PC-3 (cell line): ENCODE measurements around the gene COX4I1. TPM values are rescaled to one million over a fixed set of nuclear protein-coding genes. Genes with fewer than 3 reads are reported as not detected.

Source experiments
- ATAC-seq: fragments of 200-7000 bp; cut with Tn5 transposase; 2 replicates; pipeline ENCODE4 v1.9.1; 2020; ENCODE audit warnings: mild to moderate bottlenecking, moderate library complexity
- BruUV-seq: library from RNA; stranded (reverse); fragments of 400-500 nt; replicated peaks from 2 replicates; lab custom pipeline; 2021; lab: Mats Ljungman, UMichigan
- CTCF ChIA-PET: fragments of 300-600 bp; sonication (Branson Sonifier 250); formaldehyde crosslinking; loops from one replicate; lab custom pipeline; 2022; ENCODE audit warnings: antibody characterized with exemption; lab: Charles Lee
- POLR2A ChIA-PET: fragments of 300-600 bp; sonication (Branson Sonifier 250); formaldehyde crosslinking; loops from one replicate; lab custom pipeline; 2022; ENCODE audit warnings: antibody characterized with exemption; ENCODE audit not compliant: unreplicated experiment; lab: Charles Lee
- DNase-seq: peaks from one replicate; pipeline ENCODE4 v3.0.0-alpha.2; 2015
- H2AFZ ChIP-seq: fragments of 300-600 bp; sonication (generic); 2 replicates; pipeline ENCODE4 v1.6.0; 2016; ENCODE audit warnings: antibody characterized with exemption, low read length
- H3F3A ChIP-seq: fragments of 300-600 bp; sonication (generic); one replicate; pipeline ENCODE4 v1.6.0; 2017; ENCODE audit warnings: antibody characterized with exemption, low read length, control low read depth, mild to moderate bottlenecking; ENCODE audit not compliant: unreplicated experiment
- H3K27ac ChIP-seq: fragments of 300-600 bp; sonication (generic); 2 replicates; pipeline ENCODE4 v1.5.1; 2016; ENCODE audit warnings: mild to moderate bottlenecking, low read length
- H3K27me3 ChIP-seq: fragments of 300-600 bp; sonication (generic); 2 replicates; pipeline ENCODE4 v1.6.1; 2016; ENCODE audit warnings: low read length, mixed read lengths
- H3K36me3 ChIP-seq: fragments of 300-600 bp; sonication (generic); 2 replicates; pipeline ENCODE4 v1.6.1; 2016; ENCODE audit warnings: low read depth, mixed run types, low read length, mixed read lengths
- H3K4me1 ChIP-seq: fragments of 300-600 bp; sonication (generic); 2 replicates; pipeline ENCODE4 v1.5.1; 2016; ENCODE audit warnings: low read length; ENCODE audit not compliant: insufficient read depth
- H3K4me2 ChIP-seq: fragments of 300-600 bp; sonication (generic); 2 replicates; pipeline ENCODE4 v1.6.0; 2016; ENCODE audit warnings: low read length
- H3K4me3 ChIP-seq: fragments of 300-600 bp; sonication (generic); 2 replicates; pipeline ENCODE4 v1.5.1; 2016; ENCODE audit warnings: mild to moderate bottlenecking, low read length, mixed read lengths
- H3K79me2 ChIP-seq: fragments of 300-600 bp; sonication (generic); 2 replicates; pipeline ENCODE4 v1.6.1; 2017; ENCODE audit warnings: low read length, mixed read lengths
- H3K9ac ChIP-seq: fragments of 300-600 bp; sonication (generic); 2 replicates; pipeline ENCODE4 v1.6.0; 2016; ENCODE audit warnings: mild to moderate bottlenecking, low read length
- H3K9me2 ChIP-seq: fragments of 300-600 bp; sonication (generic); replicated peaks from 2 replicates; pipeline ENCODE4 v1.6.1; 2016; ENCODE audit warnings: mixed run types, low read length, mixed read lengths
- H3K9me3 ChIP-seq: fragments of 300-600 bp; sonication (generic); 2 replicates; pipeline ENCODE4 v1.6.1; 2016; ENCODE audit warnings: low read length, mixed read lengths
- H4K20me1 ChIP-seq: fragments of 300-600 bp; sonication (generic); 2 replicates; pipeline ENCODE4 v1.6.1; 2016; ENCODE audit warnings: low read length, mixed read lengths
- EZH2 ChIP-seq: fragments of 300-600 bp; sonication (generic); IDR thresholded peaks from one replicate; pipeline ENCODE4 v1.6.1; 2017; ENCODE audit warnings: antibody characterized with exemption, mild to moderate bottlenecking, low read length; ENCODE audit not compliant: unreplicated experiment
- EZH2phosphoT487 ChIP-seq: fragments of 300-600 bp; sonication (generic); IDR thresholded peaks from 2 replicates; pipeline ENCODE4 v1.6.1; 2018; ENCODE audit warnings: mild to moderate bottlenecking, antibody characterized with exemption, low read length, borderline replicate concordance
- intact Hi-C: fragments of 100-400 bp; cut with micrococcal nuclease; formaldehyde crosslinking; loops from 2 replicates; pipeline ENCODE4 v1.9.0; 2023
- total RNA-seq: library from RNA; depleted of rRNA; stranded (reverse); fragments of >200 nt; gene quantifications from 2 replicates; pipeline ENCODE4 v1.2.3, GENCODE V29; 2014
- TF ChIP-seq, protein P1 (sequence below): fragments of 300-600 bp; sonication (generic); conservative IDR thresholded peaks from 2 replicates; pipeline ENCODE4 v1.5.1; 2017; ENCODE audit warnings: antibody characterized with exemption, low read depth, mild to moderate bottlenecking, low read length

Gene COX4I1
- total RNA-seq, 1 experiment from 2014 or later, result 598 TPM

DNA sequence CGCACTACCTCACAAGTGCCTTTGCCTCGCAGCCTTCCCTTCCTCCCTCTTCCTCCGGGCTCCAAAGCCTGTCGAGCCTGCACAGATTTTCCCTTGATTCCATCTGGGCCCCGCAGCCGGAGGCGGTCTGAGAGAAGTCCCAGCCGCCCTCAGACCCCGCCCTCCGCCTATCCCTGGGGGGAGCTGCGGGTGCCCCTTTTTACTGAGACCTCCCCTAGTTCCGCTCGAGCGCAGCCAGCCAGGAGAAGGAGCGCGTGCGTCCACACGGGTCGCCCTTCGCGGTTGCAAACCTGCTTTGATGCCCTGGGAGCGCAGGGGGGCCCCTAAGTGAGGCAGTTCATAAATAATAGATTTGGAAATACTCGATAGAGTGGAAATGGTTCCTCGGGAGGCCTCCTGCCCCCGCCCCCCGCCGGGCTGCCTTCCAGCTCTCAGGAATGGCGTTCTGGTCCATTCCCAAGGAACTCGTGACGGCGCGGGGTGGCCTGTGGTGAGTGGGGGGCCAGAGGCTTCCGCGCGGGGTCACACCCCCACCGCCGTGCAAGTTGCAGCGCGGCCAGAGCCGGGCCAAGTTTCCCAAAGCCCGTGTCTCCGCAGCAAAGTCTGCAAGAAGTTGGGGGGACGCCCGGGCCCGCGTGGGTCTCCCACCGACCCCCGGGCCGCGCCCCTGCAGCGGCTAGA, 49.2 kb upstream of the COX4I1 start:
- peak overlapping the region; percentile 95 for H3K4me3 ChIP-seq
- intact Hi-C loops, result no loop called here
- TF ChIP-seq EZH2 (no peak), EZH2phosphoT487 (no peak)
- TF ChIP-seq, protein P1, sequence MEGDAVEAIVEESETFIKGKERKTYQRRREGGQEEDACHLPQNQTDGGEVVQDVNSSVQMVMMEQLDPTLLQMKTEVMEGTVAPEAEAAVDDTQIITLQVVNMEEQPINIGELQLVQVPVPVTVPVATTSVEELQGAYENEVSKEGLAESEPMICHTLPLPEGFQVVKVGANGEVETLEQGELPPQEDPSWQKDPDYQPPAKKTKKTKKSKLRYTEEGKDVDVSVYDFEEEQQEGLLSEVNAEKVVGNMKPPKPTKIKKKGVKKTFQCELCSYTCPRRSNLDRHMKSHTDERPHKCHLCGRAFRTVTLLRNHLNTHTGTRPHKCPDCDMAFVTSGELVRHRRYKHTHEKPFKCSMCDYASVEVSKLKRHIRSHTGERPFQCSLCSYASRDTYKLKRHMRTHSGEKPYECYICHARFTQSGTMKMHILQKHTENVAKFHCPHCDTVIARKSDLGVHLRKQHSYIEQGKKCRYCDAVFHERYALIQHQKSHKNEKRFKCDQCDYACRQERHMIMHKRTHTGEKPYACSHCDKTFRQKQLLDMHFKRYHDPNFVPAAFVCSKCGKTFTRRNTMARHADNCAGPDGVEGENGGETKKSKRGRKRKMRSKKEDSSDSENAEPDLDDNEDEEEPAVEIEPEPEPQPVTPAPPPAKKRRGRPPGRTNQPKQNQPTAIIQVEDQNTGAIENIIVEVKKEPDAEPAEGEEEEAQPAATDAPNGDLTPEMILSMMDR, result no peak
- H2AFZ ChIP-seq, result peak overlapping the region; percentile 74
- peak; percentile 6; the same call in 1 of the 2 replicates for ATAC-seq
- no peaks in the 10 kb centered on the region for H3K27me3 ChIP-seq
- peaks cover 40% of the 10 kb centered on the region for H3K79me2 ChIP-seq
- peaks cover 9% of the 10 kb centered on the region for H3F3A ChIP-seq
- H3K9ac ChIP-seq, result peak overlapping the region; percentile 65
- CTCF ChIA-PET, result no interaction called here
- peak; percentile 54 for DNase-seq
- no peak overlapping the region for H3K27ac ChIP-seq
- POLR2A ChIA-PET, result no interaction called here
- TSS peak; percentile 24 for BruUV-seq
- peaks cover 63% of the 10 kb centered on the region for H3K4me1 ChIP-seq
- peak overlapping the region; percentile 99 for H3K4me2 ChIP-seq
- H3K9me3 ChIP-seq, result no peaks in the 10 kb centered on the region
- no peaks in the 10 kb centered on the region for H3K36me3 ChIP-seq
- no peaks in the 10 kb centered on the region for H4K20me1 ChIP-seq
- H3K9me2 ChIP-seq, result no peaks in the 10 kb centered on the region

DNA sequence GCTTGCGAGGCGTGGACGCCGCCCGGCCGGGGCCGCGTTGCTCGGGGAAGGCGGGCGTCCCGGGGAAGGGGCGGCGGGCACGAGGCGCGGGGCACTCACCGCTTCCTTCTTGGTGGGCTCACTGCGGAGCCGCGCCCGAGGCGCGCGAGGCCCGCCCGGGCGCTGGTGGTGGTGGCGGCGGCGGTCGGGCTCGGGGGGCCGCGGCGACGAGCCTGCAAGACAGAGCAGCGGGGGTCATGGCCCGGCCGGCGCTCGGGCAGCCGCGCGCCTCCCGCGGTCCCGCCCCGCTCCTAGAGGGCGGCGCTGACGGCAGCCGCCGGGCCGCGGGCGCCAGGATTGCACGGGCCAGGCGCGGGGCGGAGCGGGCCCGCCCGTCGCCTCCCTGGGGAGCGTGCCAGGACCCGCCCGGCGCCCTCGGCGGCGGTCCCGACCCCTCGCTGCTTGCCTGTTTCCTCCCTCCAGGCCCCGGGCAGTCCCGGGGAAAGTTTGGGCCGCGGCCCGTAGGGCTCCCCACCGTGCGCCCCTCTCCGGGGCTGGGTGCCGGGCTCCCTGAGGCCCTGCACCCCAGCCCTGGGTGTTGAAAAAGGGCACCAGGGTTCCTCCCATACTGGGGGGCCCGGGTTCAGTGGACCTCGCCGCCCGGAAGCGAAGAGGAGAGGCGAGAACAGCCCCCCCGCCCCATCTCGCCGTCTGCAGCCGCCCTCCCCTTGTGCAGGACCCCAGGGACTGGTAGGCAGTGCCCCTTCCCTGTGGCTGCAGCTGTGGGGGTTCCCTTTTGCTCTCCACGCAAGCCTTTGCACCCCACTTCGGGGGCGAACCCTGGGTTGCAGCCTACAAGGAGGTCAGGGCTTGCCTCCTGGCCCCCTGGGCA, 48.4 kb upstream of the COX4I1 start, which contains the start of gene C16orf74:
C16orf74 (minus strand) TSS at position 270 of the 871 bp plus-strand sequence. CDS start 15,879 bp downstream, outside the sequence.
- H3K27ac ChIP-seq, result no peak within 1 kb of the TSS
- H2AFZ ChIP-seq, result peak within 1 kb of the TSS; percentile 74
- peak within 1 kb of the TSS; percentile 95 for H3K4me3 ChIP-seq
- TF ChIP-seq EZH2, result no peak
- no peak for TF ChIP-seq EZH2phosphoT487
- TF ChIP-seq, protein P1, result no peak
- ChIA-PET POLR2A (interaction anchor here (0.6 kb wide), 1 partner anchor 16 kb away, joined by 4 read pairs; no protein-coding TSS in a partner anchor), CTCF (no interaction called here)
- BruUV-seq, result no TSS peak
- H3K36me3 ChIP-seq, result no peaks in the 10 kb centered on the region
- H3K9me3 ChIP-seq, result no peaks in the 10 kb centered on the region
- H3K79me2 ChIP-seq, result peaks cover 32% of the 10 kb centered on the region
- peak; percentile 59 for ATAC-seq
- peaks cover 55% of the 10 kb centered on the region for H3K4me1 ChIP-seq
- H3K4me2 ChIP-seq, result peak within 1 kb of the TSS; percentile 99
- H3K27me3 ChIP-seq, result no peaks in the 10 kb centered on the region
- intact Hi-C loops, result no loop called here
- peak; percentile 71 for DNase-seq
- H4K20me1 ChIP-seq, result no peaks in the 10 kb centered on the region
- H3F3A ChIP-seq, result peaks cover 9% of the 10 kb centered on the region
- no peaks in the 10 kb centered on the region for H3K9me2 ChIP-seq
- peak within 1 kb of the TSS; percentile 65 for H3K9ac ChIP-seq
